GM12874 (cell line): ENCODE measurements around the gene MATK.

Experiments used
- TF ChIP-seq, protein P1 (sequence below): IDR thresholded peaks from 2 replicates; pipeline ENCODE4 v1.5.1; 2011; ENCODE audit warnings: low read depth, mild to moderate bottlenecking, control low read depth, low read length, moderate library complexity; ENCODE audit not compliant: insufficient read depth

The MATK gene, protein sequence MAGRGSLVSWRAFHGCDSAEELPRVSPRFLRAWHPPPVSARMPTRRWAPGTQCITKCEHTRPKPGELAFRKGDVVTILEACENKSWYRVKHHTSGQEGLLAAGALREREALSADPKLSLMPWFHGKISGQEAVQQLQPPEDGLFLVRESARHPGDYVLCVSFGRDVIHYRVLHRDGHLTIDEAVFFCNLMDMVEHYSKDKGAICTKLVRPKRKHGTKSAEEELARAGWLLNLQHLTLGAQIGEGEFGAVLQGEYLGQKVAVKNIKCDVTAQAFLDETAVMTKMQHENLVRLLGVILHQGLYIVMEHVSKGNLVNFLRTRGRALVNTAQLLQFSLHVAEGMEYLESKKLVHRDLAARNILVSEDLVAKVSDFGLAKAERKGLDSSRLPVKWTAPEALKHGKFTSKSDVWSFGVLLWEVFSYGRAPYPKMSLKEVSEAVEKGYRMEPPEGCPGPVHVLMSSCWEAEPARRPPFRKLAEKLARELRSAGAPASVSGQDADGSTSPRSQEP

GRCh38 chr19:3785938-3786824 is at the start of gene MATK:
Gene MATK, minus strand, starts transcription at chr19:3786381. Its CDS starts 1,246 bp downstream, at chr19:3785135.
- TF ChIP-seq, protein P1, sequence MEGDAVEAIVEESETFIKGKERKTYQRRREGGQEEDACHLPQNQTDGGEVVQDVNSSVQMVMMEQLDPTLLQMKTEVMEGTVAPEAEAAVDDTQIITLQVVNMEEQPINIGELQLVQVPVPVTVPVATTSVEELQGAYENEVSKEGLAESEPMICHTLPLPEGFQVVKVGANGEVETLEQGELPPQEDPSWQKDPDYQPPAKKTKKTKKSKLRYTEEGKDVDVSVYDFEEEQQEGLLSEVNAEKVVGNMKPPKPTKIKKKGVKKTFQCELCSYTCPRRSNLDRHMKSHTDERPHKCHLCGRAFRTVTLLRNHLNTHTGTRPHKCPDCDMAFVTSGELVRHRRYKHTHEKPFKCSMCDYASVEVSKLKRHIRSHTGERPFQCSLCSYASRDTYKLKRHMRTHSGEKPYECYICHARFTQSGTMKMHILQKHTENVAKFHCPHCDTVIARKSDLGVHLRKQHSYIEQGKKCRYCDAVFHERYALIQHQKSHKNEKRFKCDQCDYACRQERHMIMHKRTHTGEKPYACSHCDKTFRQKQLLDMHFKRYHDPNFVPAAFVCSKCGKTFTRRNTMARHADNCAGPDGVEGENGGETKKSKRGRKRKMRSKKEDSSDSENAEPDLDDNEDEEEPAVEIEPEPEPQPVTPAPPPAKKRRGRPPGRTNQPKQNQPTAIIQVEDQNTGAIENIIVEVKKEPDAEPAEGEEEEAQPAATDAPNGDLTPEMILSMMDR: no peak

GRCh38 chr19:3835055-3835435 is 48.9 kb upstream of the MATK start:
- TF ChIP-seq, protein P1: no peak

- TF ChIP-seq, protein P1: no peak
These were observed 48.3 kb upstream of the MATK start for GRCh38 chr19:3834349-3835054.

DNA sequence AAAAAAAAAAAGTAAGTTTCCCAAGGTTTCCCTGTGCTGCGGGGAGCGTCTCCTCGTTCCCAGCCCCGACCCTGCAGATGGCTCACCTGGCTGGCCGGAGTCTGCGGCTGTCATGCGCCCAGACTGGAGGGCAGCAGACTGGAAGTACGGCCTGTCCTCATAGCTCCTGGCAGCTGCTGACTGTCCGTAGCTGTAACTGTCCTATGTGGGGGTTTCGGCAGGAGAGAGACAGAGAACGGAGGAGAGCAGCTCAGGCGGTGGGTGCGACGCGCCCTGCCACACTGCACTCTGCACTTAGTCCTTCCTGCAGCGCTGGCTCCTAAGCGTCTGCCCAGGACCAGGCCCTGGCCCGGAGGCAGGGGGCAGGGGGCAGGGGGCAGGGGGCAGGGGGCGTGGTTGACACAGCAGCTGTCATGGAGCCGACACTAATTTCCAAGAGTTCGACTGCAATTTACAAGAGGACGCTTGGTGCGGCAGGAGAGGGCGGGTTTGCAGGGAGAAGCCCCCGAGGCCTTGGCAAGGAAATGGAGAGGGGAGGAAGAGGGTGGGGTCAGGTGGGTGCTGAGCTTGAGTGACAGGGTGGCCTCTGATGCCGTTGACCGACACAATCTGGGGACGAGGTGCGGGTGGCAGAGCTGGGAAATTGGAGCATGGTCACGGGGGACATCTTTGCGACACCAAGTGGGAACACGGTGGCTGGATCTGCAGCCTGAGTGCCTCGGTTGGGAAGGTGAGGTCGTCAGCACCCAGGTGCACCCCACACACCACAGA is 47.6 kb upstream of the MATK start:
- TF ChIP-seq, protein P1: no peak

GRCh38 chr19:3832001-3832400 is 45.8 kb upstream of the MATK start:
- TF ChIP-seq, protein P1: no peak

GRCh38 chr19:3831601-3832000 is 45.4 kb upstream of the MATK start:
- TF ChIP-seq, protein P1: no peak
